H1 (cell line): ENCODE results near the gene PTPRE. TPM values are rescaled to one million over a fixed set of nuclear protein-coding genes. Genes with fewer than 3 reads are reported as not detected.

Experiments used
- CTCF ChIA-PET: fragments of 300-600 bp; sonication (Branson Sonifier 250); formaldehyde crosslinking; loops from one replicate; lab custom pipeline; 2021; ENCODE audit not compliant: partially characterized antibody; lab: Charles Lee
- POLR2A ChIA-PET: fragments of 300-600 bp; sonication (Branson Sonifier 250); formaldehyde crosslinking; loops from one replicate; lab custom pipeline; 2021; ENCODE audit warnings: inconsistent platforms; ENCODE audit not compliant: partially characterized antibody; lab: Charles Lee
- DNase-seq, 2 experiments: peaks; one replicate each; pipeline versions ENCODE4 v3.0.0 to v3.0.0-alpha.2; 2010 to 2022; ENCODE audit warnings: low spot score in 2 of 2, low read depth in 1 of 2, mixed read lengths in 1 of 2
- FAIRE-seq: peaks from 2 replicates; lab custom pipeline; 2011; peaks lifted over from hg19 to GRCh38; lab: Jason Lieb, UNC
- H2AFZ ChIP-seq: 2 replicates; pipeline ENCODE4 v1.8.1; 2012; ENCODE audit warnings: low read length, inconsistent platforms
- H2AK5ac ChIP-seq: 2 replicates; pipeline ENCODE4 v1.6.1; 2013; ENCODE audit warnings: low read depth, low read length
- H2BK120ac ChIP-seq: replicated peaks from 2 replicates; pipeline ENCODE3; 2013; ENCODE audit warnings: low read depth, low read length, inconsistent platforms
- H2BK12ac ChIP-seq: 2 replicates; pipeline ENCODE4 v1.6.1; 2013; ENCODE audit warnings: low read depth, low read length
- H2BK15ac ChIP-seq: 2 replicates; pipeline ENCODE4 v1.6.1; 2013; ENCODE audit warnings: low read length
- H2BK20ac ChIP-seq: 2 replicates; pipeline ENCODE4 v1.6.1; 2013; ENCODE audit warnings: low read length
- H2BK5ac ChIP-seq: 2 replicates; pipeline ENCODE4 v1.6.1; 2013; ENCODE audit warnings: low read depth, low read length
- H3K14ac ChIP-seq: 2 replicates; pipeline ENCODE4 v1.6.1; 2013; ENCODE audit warnings: inconsistent platforms; ENCODE audit not compliant: insufficient read length
- H3K18ac ChIP-seq: 2 replicates; pipeline ENCODE4 v1.6.1; 2013; ENCODE audit warnings: low read length; ENCODE audit errors: extremely low read depth
- H3K23ac ChIP-seq: 2 replicates; pipeline ENCODE4 v1.6.1; 2013; ENCODE audit warnings: inconsistent platforms; ENCODE audit not compliant: insufficient read length
- H3K23me2 ChIP-seq: 2 replicates; pipeline ENCODE4 v1.6.1; 2013; ENCODE audit warnings: low read depth, low read length
- H3K27ac ChIP-seq: 2 replicates; pipeline ENCODE4 v1.6.1; 2011; ENCODE audit warnings: low read depth, low read length, inconsistent platforms
- H3K27me3 ChIP-seq, 4 experiments: replicated peaks in 1 of 4; 1 replicate in 1 of 4; 2 replicates in 3 of 4; pipeline versions ENCODE4 v1.6.1 to v1.8.1; 2011 to 2013; ENCODE audit warnings: low read length in 3 of 4, mild to moderate bottlenecking in 3 of 4, inconsistent platforms in 2 of 4, mixed read lengths in 2 of 4, moderate library complexity in 1 of 4; ENCODE audit not compliant: control insufficient read depth in 3 of 4, insufficient read depth in 3 of 4; ENCODE audit errors: extremely low read depth in 1 of 4
- H3K36me3 ChIP-seq, 4 experiments: 2 replicates each; pipeline versions ENCODE4 v1.6.1 to v1.8.1; 2011 to 2013; ENCODE audit warnings: mild to moderate bottlenecking in 4 of 4, low read length in 3 of 4, moderate library complexity in 2 of 4, control low read depth in 1 of 4, inconsistent platforms in 1 of 4; ENCODE audit not compliant: insufficient read depth in 4 of 4, control insufficient read depth in 2 of 4
- H3K4ac ChIP-seq: replicated peaks from 2 replicates; pipeline ENCODE3; 2013; ENCODE audit warnings: low read length, low read depth, mixed read lengths, inconsistent platforms; ENCODE audit not compliant: insufficient read length
- H3K4me1 ChIP-seq, 4 experiments: replicated peaks in 1 of 4; 1 replicate in 1 of 4; 2 replicates in 3 of 4; pipeline versions ENCODE4 v1.6.1 to v1.8.1; 2011 to 2013; ENCODE audit warnings: low read length in 3 of 4, inconsistent platforms in 2 of 4, mixed read lengths in 1 of 4; ENCODE audit not compliant: insufficient read depth in 4 of 4, control insufficient read depth in 3 of 4
- H3K4me2 ChIP-seq, 2 experiments: 2 replicates each; pipeline versions ENCODE4 v1.6.1 to v1.8.1; 2011 to 2013; ENCODE audit warnings: low read depth in 2 of 2, low read length in 2 of 2, control low read depth in 1 of 2, inconsistent platforms in 1 of 2, mild to moderate bottlenecking in 1 of 2; ENCODE audit not compliant: insufficient read depth in 1 of 2
- H3K4me3 ChIP-seq, 4 experiments: fragments of 200-600, 300-600 bp in 1 of 4; sonication (generic), shearing (Covaris generic), sonication (Bioruptor Twin) in 1 of 4; 2 replicates each; pipeline versions ENCODE4 v1.5.1 to v1.8.1; 2011 to 2016; ENCODE audit warnings: low read length in 4 of 4, low read depth in 3 of 4, control low read depth in 2 of 4, inconsistent platforms in 2 of 4, mild to moderate bottlenecking in 2 of 4, mixed read lengths in 1 of 4, moderate library complexity in 1 of 4; ENCODE audit not compliant: insufficient read depth in 2 of 4; ENCODE audit errors: extremely low read depth in 1 of 4
- H3K56ac ChIP-seq: replicated peaks from 2 replicates; pipeline ENCODE3; 2013; ENCODE audit warnings: low read depth, mild to moderate bottlenecking, mixed read lengths, low read length, inconsistent platforms; ENCODE audit not compliant: insufficient read length
- H3K79me1 ChIP-seq: 2 replicates; pipeline ENCODE4 v1.6.1; 2013; ENCODE audit warnings: low read depth, low read length, control low read depth
- H3K79me2 ChIP-seq, 2 experiments: 2 replicates each; pipeline versions ENCODE4 v1.6.1 to v1.8.1; 2012 to 2013; ENCODE audit warnings: low read length in 2 of 2, mild to moderate bottlenecking in 2 of 2, inconsistent platforms in 1 of 2; ENCODE audit not compliant: insufficient read depth in 2 of 2, control insufficient read depth in 1 of 2
- H3K9ac ChIP-seq, 4 experiments: replicated peaks in 1 of 4; 1 replicate in 1 of 4; 2 replicates in 3 of 4; pipeline versions ENCODE4 v1.6.1 to v1.8.1; 2011 to 2013; ENCODE audit warnings: low read depth in 3 of 4, low read length in 3 of 4, control low read depth in 2 of 4, mild to moderate bottlenecking in 2 of 4, moderate library complexity in 2 of 4, inconsistent platforms in 1 of 4; ENCODE audit errors: extremely low read depth in 1 of 4
- H3K9me3 ChIP-seq, 2 experiments: 2 replicates each; pipeline versions ENCODE4 v1.6.1 to v1.8.1; 2012 to 2013; ENCODE audit warnings: mild to moderate bottlenecking in 2 of 2, moderate library complexity in 2 of 2, control low read depth in 1 of 2, inconsistent platforms in 1 of 2, low read depth in 1 of 2, low read length in 1 of 2, mixed read lengths in 1 of 2; ENCODE audit not compliant: insufficient read depth in 2 of 2
- H4K20me1 ChIP-seq, 2 experiments: replicated peaks in 1 of 2; 2 replicates each; pipeline versions ENCODE3 to v1.8.1; 2011 to 2013; ENCODE audit warnings: inconsistent platforms in 2 of 2, low read length in 2 of 2, mild to moderate bottlenecking in 1 of 2; ENCODE audit not compliant: insufficient read depth in 2 of 2, control insufficient read depth in 1 of 2
- H4K5ac ChIP-seq: 2 replicates; pipeline ENCODE4 v1.6.1; 2013; ENCODE audit warnings: low read length, low read depth, mixed read lengths, inconsistent platforms; ENCODE audit not compliant: insufficient read length
- H4K8ac ChIP-seq: 2 replicates; pipeline ENCODE4 v1.8.0; 2013; ENCODE audit warnings: mild to moderate bottlenecking, moderate library complexity, low read length, inconsistent platforms; ENCODE audit not compliant: insufficient read depth; ENCODE audit errors: extremely low read depth
- H4K91ac ChIP-seq: replicated peaks from 2 replicates; pipeline ENCODE3; 2013; ENCODE audit warnings: low read length, mixed read lengths, inconsistent platforms; ENCODE audit not compliant: insufficient read length
- GTF2F1 ChIP-seq: IDR thresholded peaks from 2 replicates; pipeline ENCODE4 v1.6.1; 2012; ENCODE audit warnings: low read depth, low read length, improper control_type of control experiment, borderline replicate concordance
- HDAC6 ChIP-seq: IDR thresholded peaks from one replicate; pipeline ENCODE4 v1.7.1; 2012; ENCODE audit warnings: low read depth, mild to moderate bottlenecking, inconsistent platforms, low read length, moderate library complexity
- KDM1A ChIP-seq: fragments of 200-600, 300-600 bp; sonication (generic); IDR thresholded peaks from 2 replicates; pipeline ENCODE4 v1.7.1; 2016; ENCODE audit warnings: mild to moderate bottlenecking, low read length, borderline replicate concordance
- PHF8 ChIP-seq: fragments of 200-600 bp; sonication (generic); conservative IDR thresholded peaks from 2 replicates; pipeline ENCODE4 v1.7.1; 2012; ENCODE audit warnings: low read depth, mild to moderate bottlenecking, inconsistent platforms, low read length, moderate library complexity
- WGBS, 2 experiments: shearing (Covaris generic) in 1 of 2; methylation state at CpG; one replicate each; pipeline versions ENCODE4 v1.1.6 to v1.1.7; 2013 to 2015; ENCODE audit warnings: low lambda C conversion rate in 2 of 2, mixed read lengths in 2 of 2, inconsistent platforms in 1 of 2, low coverage in 1 of 2, missing lambda C conversion rate in 1 of 2; ENCODE audit not compliant: insufficient replicate concordance in 2 of 2, insufficient coverage in 1 of 2, insufficient read length in 1 of 2; ENCODE audit errors: extremely low coverage in 1 of 2, missing lambda C conversion rate in 1 of 2; 5-methylcytosine and 5-hydroxymethylcytosine counted together
- polyA plus RNA-seq, 7 experiments: library from polyadenylated mRNA; depleted of rRNA in 3 of 7; stranded (reverse) in 5 of 7; unstranded in 2 of 7; fragments of >200 nt in 5 of 7; fragments of 200-250 nt in 2 of 7; gene quantifications; 1 replicate in 5 of 7; 2 replicates in 1 of 7; 4 replicates in 1 of 7; pipeline versions ENCODE4 v1.2.1 to v1.2.3, GENCODE V29; 2011 to 2013; ENCODE audit warnings: missing spikeins in 2 of 7, mixed read lengths in 2 of 7
- total RNA-seq: library from RNA; stranded (reverse); fragmentation: NEBNext Ultra II Directional; extraction: Animal tissue kit (Norgen Biotek cat#: 25700); gene quantifications from 2 replicates; pipeline ENCODE4 v1.2.1, GENCODE V29; 2021

The PTPRE gene
- total and polyA plus RNA-seq, 2 of the 8 experiments (the other 6 are each of a cell fraction or from before 2014, with no cell fraction given), result 0.33 to 0.54 TPM

- no peak overlapping the region for H2BK20ac ChIP-seq
- DNase-seq (no peak), FAIRE-seq (no peak)
- CTCF ChIA-PET, result interaction anchor here (1.0 to 1.6 kb wide), 5 partner anchors 11 to 60 kb away, joined by 3 to 5 read pairs (median 4); no protein-coding TSS in a partner anchor
- H2BK15ac ChIP-seq, result no peak overlapping the region
- H2AFZ ChIP-seq, result no peak overlapping the region
- peaks cover 4% of the 10 kb centered on the region; the same call in 1 of the 2 replicates for H3K23me2 ChIP-seq
- H2BK120ac ChIP-seq, result no peak overlapping the region
- no peaks in the 10 kb centered on the region for H3K79me2 ChIP-seq
- H3K36me3 ChIP-seq, result no peaks in the 10 kb centered on the region
- no peaks in the 10 kb centered on the region; a peak in 1 of 7 replicates for H3K4me1 ChIP-seq
- H3K4ac ChIP-seq, result no peak overlapping the region
- H4K5ac ChIP-seq, result no peak overlapping the region
- TF ChIP-seq PHF8 (no peak), GTF2F1 (no peak), KDM1A (no peak), HDAC6 (no peak)
- no peak overlapping the region for H3K14ac ChIP-seq
- H3K23ac ChIP-seq, result no peak overlapping the region
- H4K20me1 ChIP-seq, result no peaks in the 10 kb centered on the region
- no peak overlapping the region for H2AK5ac ChIP-seq
- no peak overlapping the region for H4K91ac ChIP-seq
- POLR2A ChIA-PET, result no interaction called here
- H4K8ac ChIP-seq, result no peak overlapping the region
- no peak overlapping the region for H2BK5ac ChIP-seq
- no peaks in the 10 kb centered on the region for H3K27me3 ChIP-seq
- H3K18ac ChIP-seq, result no peak overlapping the region
- no peak overlapping the region for H3K27ac ChIP-seq
- H3K79me1 ChIP-seq, result no peaks in the 10 kb centered on the region
- H3K4me2 ChIP-seq, result no peak overlapping the region
- H3K9me3 ChIP-seq, result no peaks in the 10 kb centered on the region
- 92% methylated on average over 7 of the region's 7 CpGs; no CpG with 5 or more reads in 1 of the 2 experiments for WGBS, 2 experiments
- H3K9ac ChIP-seq, result no peak overlapping the region
- no peak overlapping the region for H3K4me3 ChIP-seq
- H2BK12ac ChIP-seq, result no peak overlapping the region
- H3K56ac ChIP-seq, result no peak overlapping the region
Observed at GRCh38 chr10:127942811-127943210, 35.9 kb downstream of the PTPRE start.
